DND-41 (cell line): ENCODE results near the gene FRMPD3.

ENCODE experiments used
- CTCF ChIP-seq: IDR thresholded peaks from 2 replicates; pipeline ENCODE4 v1.5.1; 2012; ENCODE audit warnings: borderline replicate concordance, low read length, moderate library complexity, mild to moderate bottlenecking; ENCODE audit not compliant: poor library complexity, severe bottlenecking; ENCODE audit errors: extremely low read depth
- EZH2 ChIP-seq: IDR thresholded peaks from 3 replicates; pipeline ENCODE4 v1.6.1; 2012; ENCODE audit warnings: borderline replicate concordance, low read depth, mild to moderate bottlenecking, moderate library complexity, low read length, inconsistent platforms; ENCODE audit not compliant: severe bottlenecking

GRCh38 chrX:107420571-107420970 is 28.9 kb upstream of the FRMPD3 start:
- TF ChIP-seq CTCF, result no peak
- no peak for TF ChIP-seq EZH2
